HepG2 (cell line): ENCODE measurements around the gene SPINDOC. TPM values are rescaled to one million over a fixed set of nuclear protein-coding genes. Genes with fewer than 3 reads are reported as not detected.

Source experiments
- ATAC-seq: fragments of 200-7000 bp; cut with Tn5 transposase; 3 replicates; pipeline ENCODE4 v1.9.1; 2020; ENCODE audit warnings: mild to moderate bottlenecking, moderate library complexity
- BruUV-seq: library from RNA; stranded (reverse); fragments of 400-500 nt; replicated peaks from 2 replicates; lab custom pipeline; 2021; lab: Mats Ljungman, UMichigan
- CTCF ChIA-PET: fragments of 300-600 bp; formaldehyde crosslinking; extraction: SDS; loops from one replicate; lab custom pipeline; 2021; ENCODE audit warnings: low total read pairs, inconsistent platforms, low intra/inter-chr PET ratio; lab: Yijun Ruan, JAX
- POLR2A ChIA-PET: fragments of 350-600 bp; sonication (Branson Sonifier 250); formaldehyde crosslinking; loops from one replicate; lab custom pipeline; 2020; ENCODE audit warnings: antibody characterized with exemption, inconsistent platforms; lab: Yijun Ruan, JAX
- DNase-seq: peaks from one replicate; pipeline ENCODE4 v3.0.0-alpha.2; 2015; ENCODE audit warnings: low spot score
- FAIRE-seq: peaks from 3 replicates; lab custom pipeline; 2011; peaks lifted over from hg19 to GRCh38; lab: Jason Lieb, UNC
- H2AFZ ChIP-seq: one replicate; pipeline ENCODE4 v1.6.1; 2011; ENCODE audit warnings: low read length, inconsistent platforms
- H3K27ac ChIP-seq: fragments of 300-600 bp; 3 replicates; pipeline ENCODE4 v1.8.0; 2011; ENCODE audit warnings: mixed run types, mild to moderate bottlenecking, mixed read lengths, low read length, inconsistent platforms; ENCODE audit not compliant: insufficient read depth; ENCODE audit errors: extremely low read length
- H3K27me3 ChIP-seq, 2 experiments: fragments of 200-600 bp in 1 of 2; 2 replicates in 1 of 2; 3 replicates in 1 of 2; pipeline versions ENCODE4 v1.6.0 to v1.8.0; 2011; ENCODE audit warnings: low read length in 2 of 2, mild to moderate bottlenecking in 2 of 2, moderate library complexity in 2 of 2, inconsistent platforms in 1 of 2; ENCODE audit not compliant: insufficient read depth in 2 of 2, control insufficient read depth in 1 of 2
- H3K36me3 ChIP-seq, 2 experiments: fragments of 200-600 bp in 1 of 2; replicated peaks in 1 of 2; 2 replicates in 1 of 2; 3 replicates in 1 of 2; pipeline versions ENCODE4 v1.5.1 to v1.8.0; 2011; ENCODE audit warnings: low read length in 2 of 2, inconsistent platforms in 1 of 2; ENCODE audit not compliant: insufficient read depth in 2 of 2, control insufficient read depth in 1 of 2
- H3K4me1 ChIP-seq: 2 replicates; pipeline ENCODE4 v1.5.1; 2012; ENCODE audit warnings: low read length, inconsistent platforms; ENCODE audit not compliant: insufficient read depth
- H3K4me2 ChIP-seq: 2 replicates; pipeline ENCODE4 v1.6.0; 2011; ENCODE audit warnings: low read depth, low read length, inconsistent platforms
- H3K4me3 ChIP-seq, 3 experiments: fragments of 200-600 bp in 1 of 3; sonication (generic), shearing (Covaris generic) in 1 of 3; replicated peaks in 1 of 3; 2 replicates each; pipeline ENCODE4 v1.5.1; 2011 to 2016; ENCODE audit warnings: low read length in 3 of 3, inconsistent platforms in 2 of 3, low read depth in 2 of 3, mild to moderate bottlenecking in 2 of 3, control low read depth in 1 of 3, mixed read lengths in 1 of 3; ENCODE audit not compliant: insufficient read depth in 1 of 3
- H3K79me2 ChIP-seq: one replicate; pipeline ENCODE4 v1.6.1; 2011; ENCODE audit warnings: low read length, inconsistent platforms; ENCODE audit not compliant: insufficient read depth
- H3K9ac ChIP-seq: 2 replicates; pipeline ENCODE4 v1.6.0; 2011; ENCODE audit warnings: mild to moderate bottlenecking, low read depth, low read length, inconsistent platforms; ENCODE audit not compliant: insufficient read depth
- H3K9me3 ChIP-seq: 2 replicates; pipeline ENCODE4 v1.5.1; 2012; ENCODE audit warnings: mild to moderate bottlenecking, low read length
- H4K20me1 ChIP-seq: 2 replicates; pipeline ENCODE4 v1.6.0; 2011; ENCODE audit warnings: inconsistent platforms, mild to moderate bottlenecking, low read length, moderate library complexity; ENCODE audit not compliant: insufficient read depth
- FOXP1 ChIP-seq, 2 experiments: fragments of 450-650 bp in 1 of 2; IDR thresholded peaks; 2 replicates each; pipeline ENCODE4 v1.6.1; 2017 to 2018; ENCODE audit warnings: antibody characterized with exemption in 1 of 2
- KAT8 ChIP-seq: IDR thresholded peaks from 2 replicates; pipeline ENCODE4 v1.6.1; 2016; ENCODE audit warnings: missing genetic modification reagents, missing compliant biosample characterization
- KLF12 ChIP-seq: sonication (generic); formaldehyde crosslinking; IDR thresholded peaks from 2 replicates; pipeline ENCODE4 v1.4.0; 2020; ENCODE audit warnings: missing genetic modification reagents, borderline replicate concordance
- MAFF ChIP-seq: IDR thresholded peaks from 2 replicates; pipeline ENCODE4 v1.6.1; 2011; ENCODE audit warnings: low read depth, low read length, improper control_type of control experiment
- RFXAP ChIP-seq: sonication (generic); formaldehyde crosslinking; IDR thresholded peaks from 2 replicates; pipeline ENCODE4 v1.4.0; 2020; ENCODE audit warnings: missing genetic modification reagents, borderline replicate concordance
- SATB2 ChIP-seq: sonication (generic); formaldehyde crosslinking; IDR thresholded peaks from 2 replicates; pipeline ENCODE4 v1.5.0; 2020; ENCODE audit warnings: missing genetic modification reagents
- ZNF121 ChIP-seq: sonication (generic); formaldehyde crosslinking; IDR thresholded peaks from 2 replicates; pipeline ENCODE4 v1.5.0; 2020; ENCODE audit warnings: mild to moderate bottlenecking, missing genetic modification reagents
- ZNF205 ChIP-seq: IDR thresholded peaks from 2 replicates; pipeline ENCODE4 v1.6.1; 2018; ENCODE audit warnings: missing biosample characterization, missing genetic modification reagents
- ZNF616 ChIP-seq: sonication (generic); formaldehyde crosslinking; IDR thresholded peaks from 2 replicates; pipeline ENCODE4 v1.5.0; 2020; ENCODE audit warnings: low read depth, mild to moderate bottlenecking, missing genetic modification reagents
- WGBS: methylation state at CpG from one replicate; pipeline ENCODE4 v1.1.6; 2017; ENCODE audit warnings: low lambda C conversion rate; 5-methylcytosine and 5-hydroxymethylcytosine counted together
- in situ Hi-C: cut with HindIII; loops from 2 replicates; pipeline ENCODE4 v1.10.0; 2017; ENCODE audit warnings: low pct_unique_long_range_greater_than_20kb; ENCODE audit not compliant: extremely low pct_ligation_motif_present
- intact Hi-C: fragments of 100-400 bp; cut with micrococcal nuclease; formaldehyde crosslinking; loops from one replicate; pipeline ENCODE4 v1.10.0; 2022; ENCODE audit not compliant: unreplicated experiment
- polyA plus RNA-seq, 8 experiments: library from polyadenylated mRNA; depleted of rRNA in 3 of 8; stranded (reverse) in 7 of 8; unstranded in 1 of 8; fragments of >200 nt; fragmentation: Illumina TruSeq in 4 of 8; extraction: Trizol in 4 of 8; gene quantifications; 2 replicates each; pipeline versions ENCODE4 v1.2.1 to v1.2.3, GENCODE V29; 2011 to 2016; ENCODE audit warnings: low read depth in 4 of 8, missing spikeins in 1 of 8, mixed read lengths in 1 of 8; ENCODE audit not compliant: insufficient read depth in 1 of 8
- total RNA-seq, 5 experiments: library from RNA; depleted of rRNA; stranded (reverse); fragments of >200 nt; fragmentation: Illumina TruSeq; extraction: Trizol; gene quantifications; 2 replicates each; pipeline ENCODE4 v1.2.3, GENCODE V29; 2016; ENCODE audit warnings: low read depth in 1 of 5
- TF ChIP-seq, protein P1 (sequence below): sonication (generic); formaldehyde crosslinking; IDR thresholded peaks from 2 replicates; pipeline ENCODE4 v1.4.0; 2020; ENCODE audit warnings: mild to moderate bottlenecking, missing genetic modification reagents
- TF ChIP-seq, protein P2 (sequence below): sonication (generic); formaldehyde crosslinking; IDR thresholded peaks from 2 replicates; pipeline ENCODE4 v1.5.1; 2020; ENCODE audit warnings: missing genetic modification reagents, mild to moderate bottlenecking, borderline replicate concordance
- TF ChIP-seq, protein P3 (sequence below): sonication (generic); formaldehyde crosslinking; IDR thresholded peaks from 2 replicates; pipeline ENCODE4 v1.5.1; 2020; ENCODE audit warnings: mild to moderate bottlenecking, missing genetic modification reagents, moderate library complexity

Gene SPINDOC
- total and polyA plus RNA-seq, 2 of the 13 experiments (the other 11 are each of a cell fraction or from before 2014, with no cell fraction given), result 21.4 to 29.9 TPM

DNA sequence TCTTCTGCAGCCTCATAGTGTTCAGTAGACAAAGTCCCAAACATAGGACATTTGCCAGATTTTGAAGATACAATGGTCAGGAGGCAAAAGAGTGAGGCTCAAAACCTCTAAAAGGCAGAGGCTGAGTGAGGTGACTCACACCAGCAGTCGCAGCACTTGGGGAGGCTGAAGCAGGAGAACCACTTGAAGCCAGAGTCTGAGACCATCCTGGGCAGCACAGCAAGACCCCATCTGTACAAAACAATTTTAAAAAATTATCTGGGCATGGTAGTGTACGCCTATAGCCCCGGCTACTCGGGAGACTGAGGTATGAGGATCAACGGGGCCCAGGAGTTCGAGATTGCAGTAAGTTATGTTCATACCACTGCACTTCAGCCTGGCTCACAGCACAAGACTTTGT, 30.5 kb upstream of the SPINDOC start:
- no peaks in the 10 kb centered on the region for H3K79me2 ChIP-seq
- peaks cover 22% of the 10 kb centered on the region for H3K4me1 ChIP-seq
- intact Hi-C loops (no loop called here), in situ Hi-C loops (no loop called here)
- no peak overlapping the region for H3K27ac ChIP-seq
- no peak overlapping the region for H3K9ac ChIP-seq
- no TSS peak for BruUV-seq
- no peaks in the 10 kb centered on the region for H3K36me3 ChIP-seq
- CTCF ChIA-PET, result no interaction called here
- H3K9me3 ChIP-seq, result no peaks in the 10 kb centered on the region
- no peaks in the 10 kb centered on the region for H4K20me1 ChIP-seq
- 95% methylated on average over 6 of the region's 6 CpGs for whole genome bisulfite sequencing
- FAIRE-seq (no peak), ATAC-seq (no peak), DNase-seq (no peak)
- H3K4me2 ChIP-seq, result no peak overlapping the region
- no peak overlapping the region for H2AFZ ChIP-seq
- no peaks in the 10 kb centered on the region for H3K27me3 ChIP-seq
- TF ChIP-seq ZNF121 (CRISPR knock-in tag) (peak; percentile 87), RFXAP (CRISPR knock-in tag) (no peak)
- no peak overlapping the region for H3K4me3 ChIP-seq
- POLR2A ChIA-PET, result no interaction called here

DNA sequence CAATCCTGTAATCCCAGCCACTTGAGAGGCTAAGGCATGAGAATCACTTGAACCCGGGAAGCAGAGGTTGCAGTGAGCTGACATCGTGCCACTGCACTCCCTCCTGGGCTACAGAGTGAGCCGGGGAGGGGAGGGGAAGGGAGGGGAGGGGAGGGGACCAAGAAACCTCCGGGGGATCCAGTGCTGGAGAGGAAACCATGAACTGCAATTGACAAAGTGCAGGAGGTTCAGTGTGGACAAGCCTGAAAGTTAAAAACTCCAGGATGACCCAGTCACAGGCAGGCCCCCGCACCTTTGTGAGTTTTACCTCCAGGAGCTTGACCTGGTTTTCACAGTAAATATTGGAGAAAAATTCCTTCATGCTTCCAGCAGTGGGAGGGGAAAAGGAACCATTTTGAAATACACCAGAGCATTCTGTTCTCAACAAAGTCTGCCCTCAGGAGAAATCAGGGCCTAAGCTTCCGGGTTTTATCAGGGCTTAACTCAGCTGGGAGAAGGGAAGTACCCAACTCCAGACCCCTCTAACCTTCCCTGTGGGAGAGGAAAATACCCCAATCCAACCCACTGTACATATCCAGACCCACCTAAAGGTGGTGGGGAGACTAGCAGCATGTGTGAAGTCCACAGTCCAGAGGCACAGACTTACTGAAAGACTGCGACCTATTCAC, 29.2 kb upstream of the SPINDOC start:
- Histone ChIP-seq H3K27ac (peak overlapping the region; percentile 87), H3K4me3 (peak overlapping the region in 2 of 3 experiments; percentile 33 to 34; a peak in 3 of 6 replicates), H3K27me3 (no peaks in the 10 kb centered on the region), H2AFZ (peak overlapping the region; percentile 100), H3K4me1 (peaks cover 22% of the 10 kb centered on the region), H3K4me2 (peak overlapping the region; percentile 74), H3K36me3 (no peaks in the 10 kb centered on the region), H3K9ac (peak overlapping the region; percentile 73), H3K9me3 (no peaks in the 10 kb centered on the region), H4K20me1 (no peaks in the 10 kb centered on the region), H3K79me2 (no peaks in the 10 kb centered on the region)
- CTCF ChIA-PET, result no interaction called here
- intact Hi-C loops, result no loop called here
- ATAC-seq, result peak; percentile 94
- 6% methylated on average over 7 of the region's 7 CpGs for WGBS
- peak; percentile 80 for FAIRE-seq
- TSS peak; percentile 75 for BruUV-seq
- POLR2A ChIA-PET, result interaction anchor here (0.7 to 1.7 kb wide), 6 partner anchors 10 to 30 kb away, joined by 3 to 12 read pairs (median 4); partner anchors contain the start of gene ZFTA
- in situ Hi-C loops, result no loop called here
- peak; percentile 51 for DNase-seq
- TF ChIP-seq, protein P1, sequence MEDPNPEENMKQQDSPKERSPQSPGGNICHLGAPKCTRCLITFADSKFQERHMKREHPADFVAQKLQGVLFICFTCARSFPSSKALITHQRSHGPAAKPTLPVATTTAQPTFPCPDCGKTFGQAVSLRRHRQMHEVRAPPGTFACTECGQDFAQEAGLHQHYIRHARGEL (CRISPR knock-in tag), result no peak
- TF ChIP-seq FOXP1 (IDR thresholded peaks at IDR 0.05) (no peak), FOXP1 (CRISPR knock-in tag; IDR thresholded peaks at IDR 0.05) (no peak), ZNF616 (CRISPR knock-in tag) (no peak), ZNF205 (CRISPR knock-in tag) (no peak), KAT8 (CRISPR knock-in tag) (peak; percentile 68), SATB2 (CRISPR knock-in tag) (no peak), KLF12 (CRISPR knock-in tag) (no peak), MAFF (no peak)
- TF ChIP-seq, protein P2, sequence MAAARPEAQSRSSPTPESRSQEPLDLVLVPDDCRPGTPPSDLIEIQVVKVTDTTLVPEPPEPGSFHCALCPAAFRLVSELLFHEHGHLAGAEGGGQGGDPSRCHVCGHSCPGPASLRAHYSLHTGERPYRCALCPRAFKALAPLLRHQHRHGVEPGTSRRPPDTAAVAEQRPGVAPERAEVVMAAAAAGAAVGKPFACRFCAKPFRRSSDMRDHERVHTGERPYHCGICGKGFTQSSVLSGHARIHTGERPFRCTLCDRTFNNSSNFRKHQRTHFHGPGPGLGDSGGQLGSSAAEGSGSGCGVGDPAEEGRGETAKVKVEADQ, result no peak
- TF ChIP-seq, protein P3, sequence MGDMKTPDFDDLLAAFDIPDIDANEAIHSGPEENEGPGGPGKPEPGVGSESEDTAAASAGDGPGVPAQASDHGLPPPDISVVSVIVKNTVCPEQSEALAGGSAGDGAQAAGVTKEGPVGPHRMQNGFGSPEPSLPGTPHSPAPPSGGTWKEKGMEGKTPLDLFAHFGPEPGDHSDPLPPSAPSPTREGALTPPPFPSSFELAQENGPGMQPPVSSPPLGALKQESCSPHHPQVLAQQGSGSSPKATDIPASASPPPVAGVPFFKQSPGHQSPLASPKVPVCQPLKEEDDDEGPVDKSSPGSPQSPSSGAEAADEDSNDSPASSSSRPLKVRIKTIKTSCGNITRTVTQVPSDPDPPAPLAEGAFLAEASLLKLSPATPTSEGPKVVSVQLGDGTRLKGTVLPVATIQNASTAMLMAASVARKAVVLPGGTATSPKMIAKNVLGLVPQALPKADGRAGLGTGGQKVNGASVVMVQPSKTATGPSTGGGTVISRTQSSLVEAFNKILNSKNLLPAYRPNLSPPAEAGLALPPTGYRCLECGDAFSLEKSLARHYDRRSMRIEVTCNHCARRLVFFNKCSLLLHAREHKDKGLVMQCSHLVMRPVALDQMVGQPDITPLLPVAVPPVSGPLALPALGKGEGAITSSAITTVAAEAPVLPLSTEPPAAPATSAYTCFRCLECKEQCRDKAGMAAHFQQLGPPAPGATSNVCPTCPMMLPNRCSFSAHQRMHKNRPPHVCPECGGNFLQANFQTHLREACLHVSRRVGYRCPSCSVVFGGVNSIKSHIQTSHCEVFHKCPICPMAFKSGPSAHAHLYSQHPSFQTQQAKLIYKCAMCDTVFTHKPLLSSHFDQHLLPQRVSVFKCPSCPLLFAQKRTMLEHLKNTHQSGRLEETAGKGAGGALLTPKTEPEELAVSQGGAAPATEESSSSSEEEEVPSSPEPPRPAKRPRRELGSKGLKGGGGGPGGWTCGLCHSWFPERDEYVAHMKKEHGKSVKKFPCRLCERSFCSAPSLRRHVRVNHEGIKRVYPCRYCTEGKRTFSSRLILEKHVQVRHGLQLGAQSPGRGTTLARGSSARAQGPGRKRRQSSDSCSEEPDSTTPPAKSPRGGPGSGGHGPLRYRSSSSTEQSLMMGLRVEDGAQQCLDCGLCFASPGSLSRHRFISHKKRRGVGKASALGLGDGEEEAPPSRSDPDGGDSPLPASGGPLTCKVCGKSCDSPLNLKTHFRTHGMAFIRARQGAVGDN (CRISPR knock-in tag), result peak; percentile 20; the same call in 1 of the 2 replicates
